ENCODE results near the gene ZDHHC4. TPM values are rescaled to one million over a fixed set of nuclear protein-coding genes. Genes with fewer than 3 reads are reported as not detected.
A peak's percentile ranks its signal among the peaks of the same experiment; 100 is the strongest.

ZDHHC4 gene
- total and polyA plus RNA-seq, 9 of the 15 experiments (the other 6 are each of a cell fraction or from before 2014, with no cell fraction given), result 33.4 to 106 (median 58.3) TPM

DNA sequence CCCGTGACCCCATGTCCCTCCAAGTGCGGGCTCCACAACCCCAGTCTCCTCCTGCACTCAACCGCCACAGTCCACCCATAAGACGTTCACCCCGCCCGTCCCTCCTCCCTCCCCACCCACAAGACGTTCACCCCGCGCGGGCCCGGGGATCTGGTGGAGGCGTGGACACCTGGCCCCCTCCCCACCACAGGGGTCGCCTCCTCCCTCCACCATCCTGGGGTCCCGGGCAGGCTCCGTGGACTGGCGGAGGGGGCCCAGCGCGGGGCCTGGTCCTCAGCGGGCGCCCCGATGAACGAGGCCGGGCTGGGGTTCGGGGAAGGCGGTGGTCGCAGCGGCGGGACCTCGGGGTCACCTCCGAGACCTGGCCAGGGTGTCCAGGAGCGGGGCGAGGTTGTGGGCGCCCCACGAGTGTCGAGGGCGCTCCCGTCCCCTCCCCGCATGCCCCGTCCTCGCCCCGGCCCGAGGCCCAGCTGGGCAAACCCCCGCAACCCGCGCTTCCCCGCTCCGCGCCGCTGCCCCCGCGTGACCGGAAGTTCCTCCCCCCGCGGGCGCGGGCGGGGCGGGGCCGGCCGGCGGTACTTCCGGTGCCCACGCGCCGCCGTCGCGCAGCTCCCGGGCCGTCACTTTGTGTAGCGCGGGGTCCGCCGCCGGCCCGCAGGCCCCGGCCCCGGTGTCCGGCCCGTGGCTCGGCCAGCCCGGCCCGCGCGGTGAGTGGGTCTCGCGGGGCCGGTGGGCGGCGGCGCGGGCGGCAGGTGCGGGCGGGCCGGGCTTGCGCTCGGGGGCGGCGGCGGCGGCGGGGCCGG lies 59.7 kb downstream of the ZDHHC4 start, which contains the start of gene ZNF316 (continued):
- TF ChIP-seq, protein P1, sequence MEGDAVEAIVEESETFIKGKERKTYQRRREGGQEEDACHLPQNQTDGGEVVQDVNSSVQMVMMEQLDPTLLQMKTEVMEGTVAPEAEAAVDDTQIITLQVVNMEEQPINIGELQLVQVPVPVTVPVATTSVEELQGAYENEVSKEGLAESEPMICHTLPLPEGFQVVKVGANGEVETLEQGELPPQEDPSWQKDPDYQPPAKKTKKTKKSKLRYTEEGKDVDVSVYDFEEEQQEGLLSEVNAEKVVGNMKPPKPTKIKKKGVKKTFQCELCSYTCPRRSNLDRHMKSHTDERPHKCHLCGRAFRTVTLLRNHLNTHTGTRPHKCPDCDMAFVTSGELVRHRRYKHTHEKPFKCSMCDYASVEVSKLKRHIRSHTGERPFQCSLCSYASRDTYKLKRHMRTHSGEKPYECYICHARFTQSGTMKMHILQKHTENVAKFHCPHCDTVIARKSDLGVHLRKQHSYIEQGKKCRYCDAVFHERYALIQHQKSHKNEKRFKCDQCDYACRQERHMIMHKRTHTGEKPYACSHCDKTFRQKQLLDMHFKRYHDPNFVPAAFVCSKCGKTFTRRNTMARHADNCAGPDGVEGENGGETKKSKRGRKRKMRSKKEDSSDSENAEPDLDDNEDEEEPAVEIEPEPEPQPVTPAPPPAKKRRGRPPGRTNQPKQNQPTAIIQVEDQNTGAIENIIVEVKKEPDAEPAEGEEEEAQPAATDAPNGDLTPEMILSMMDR (IDR thresholded peaks at IDR 0.05 in 2 of 3, conservative IDR thresholded peaks at IDR 0.05 in 1 of 3; ENCODE audit: insufficient read depth in 2 of 3, low read depth in 1 of 3, low read length in 3 of 3), result no peak
- no peak for TF ChIP-seq SMAD1 (IDR thresholded peaks at IDR 0.05; ENCODE audit: low read depth, low read length, partially characterized antibody)
- no peak for TF ChIP-seq HNRNPH1 (optimal IDR thresholded peaks at IDR 0.05; ENCODE audit: low read depth, low read length)
- TF ChIP-seq HMGN3 (IDR thresholded peaks at IDR 0.05; ENCODE audit: borderline replicate concordance, extremely low read depth, insufficient read length, low read depth, low read length), result no peak
- no peak for TF ChIP-seq TEAD1 (CRISPR knock-in tag; IDR thresholded peaks at IDR 0.05)
- TF ChIP-seq BRD9 (IDR thresholded peaks at IDR 0.05; ENCODE audit: low read depth, partially characterized antibody), result no peak
- TF ChIP-seq ZNF75A (CRISPR knock-in tag; IDR thresholded peaks at IDR 0.05), result no peak
- 0 out of 2 replicates have a peak, but pooled peaks have one; percentile 33 for TF ChIP-seq RBM14 (IDR thresholded peaks at IDR 0.05; ENCODE audit: borderline replicate concordance, insufficient read depth, low read depth, low read length)
- no peak for TF ChIP-seq CBFA2T3 (IDR thresholded peaks at IDR 0.05)
- TF ChIP-seq, protein P2, sequence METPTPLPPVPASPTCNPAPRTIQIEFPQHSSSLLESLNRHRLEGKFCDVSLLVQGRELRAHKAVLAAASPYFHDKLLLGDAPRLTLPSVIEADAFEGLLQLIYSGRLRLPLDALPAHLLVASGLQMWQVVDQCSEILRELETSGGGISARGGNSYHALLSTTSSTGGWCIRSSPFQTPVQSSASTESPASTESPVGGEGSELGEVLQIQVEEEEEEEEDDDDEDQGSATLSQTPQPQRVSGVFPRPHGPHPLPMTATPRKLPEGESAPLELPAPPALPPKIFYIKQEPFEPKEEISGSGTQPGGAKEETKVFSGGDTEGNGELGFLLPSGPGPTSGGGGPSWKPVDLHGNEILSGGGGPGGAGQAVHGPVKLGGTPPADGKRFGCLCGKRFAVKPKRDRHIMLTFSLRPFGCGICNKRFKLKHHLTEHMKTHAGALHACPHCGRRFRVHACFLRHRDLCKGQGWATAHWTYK (CRISPR knock-in tag; IDR thresholded peaks at IDR 0.05), result peak; percentile 52; the same call in 1 of the 2 replicates
- peak; percentile 36; the same call in 1 of the 2 replicates for TF ChIP-seq CREM (IDR thresholded peaks at IDR 0.05; ENCODE audit: low read depth)
- TF ChIP-seq, protein P3, sequence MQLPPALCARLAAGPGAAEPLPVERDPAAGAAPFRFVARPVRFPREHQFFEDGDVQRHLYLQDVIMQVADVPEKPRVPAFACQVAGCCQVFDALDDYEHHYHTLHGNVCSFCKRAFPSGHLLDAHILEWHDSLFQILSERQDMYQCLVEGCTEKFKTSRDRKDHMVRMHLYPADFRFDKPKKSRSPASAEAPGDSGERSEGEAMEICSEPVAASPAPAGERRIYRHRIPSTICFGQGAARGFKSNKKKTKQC (CRISPR knock-in tag; IDR thresholded peaks at IDR 0.05), result no peak
- TF ChIP-seq NCOA4 (IDR thresholded peaks at IDR 0.05; ENCODE audit: partially characterized antibody), result no peak
- TF ChIP-seq SIX5 (IDR thresholded peaks at IDR 0.05; ENCODE audit: borderline replicate concordance in 1 of 2, insufficient read depth in 1 of 2, low read depth in 1 of 2, low read length in 2 of 2), result no peak
- TF ChIP-seq DDX20 (tag; IDR thresholded peaks at IDR 0.05; ENCODE audit: low read depth), result no peak
- TF ChIP-seq, protein P4, sequence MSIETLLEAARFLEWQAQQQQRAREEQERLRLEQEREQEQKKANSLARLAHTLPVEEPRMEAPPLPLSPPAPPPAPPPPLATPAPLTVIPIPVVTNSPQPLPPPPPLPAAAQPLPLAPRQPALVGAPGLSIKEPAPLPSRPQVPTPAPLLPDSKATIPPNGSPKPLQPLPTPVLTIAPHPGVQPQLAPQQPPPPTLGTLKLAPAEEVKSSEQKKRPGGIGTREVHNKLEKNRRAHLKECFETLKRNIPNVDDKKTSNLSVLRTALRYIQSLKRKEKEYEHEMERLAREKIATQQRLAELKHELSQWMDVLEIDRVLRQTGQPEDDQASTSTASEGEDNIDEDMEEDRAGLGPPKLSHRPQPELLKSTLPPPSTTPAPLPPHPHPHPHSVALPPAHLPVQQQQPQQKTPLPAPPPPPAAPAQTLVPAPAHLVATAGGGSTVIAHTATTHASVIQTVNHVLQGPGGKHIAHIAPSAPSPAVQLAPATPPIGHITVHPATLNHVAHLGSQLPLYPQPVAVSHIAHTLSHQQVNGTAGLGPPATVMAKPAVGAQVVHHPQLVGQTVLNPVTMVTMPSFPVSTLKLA (conservative IDR thresholded peaks at IDR 0.05), result peak in 1 of 2 experiments; percentile 38; a peak in 2 of 4 replicates
- TF ChIP-seq, protein P5, sequence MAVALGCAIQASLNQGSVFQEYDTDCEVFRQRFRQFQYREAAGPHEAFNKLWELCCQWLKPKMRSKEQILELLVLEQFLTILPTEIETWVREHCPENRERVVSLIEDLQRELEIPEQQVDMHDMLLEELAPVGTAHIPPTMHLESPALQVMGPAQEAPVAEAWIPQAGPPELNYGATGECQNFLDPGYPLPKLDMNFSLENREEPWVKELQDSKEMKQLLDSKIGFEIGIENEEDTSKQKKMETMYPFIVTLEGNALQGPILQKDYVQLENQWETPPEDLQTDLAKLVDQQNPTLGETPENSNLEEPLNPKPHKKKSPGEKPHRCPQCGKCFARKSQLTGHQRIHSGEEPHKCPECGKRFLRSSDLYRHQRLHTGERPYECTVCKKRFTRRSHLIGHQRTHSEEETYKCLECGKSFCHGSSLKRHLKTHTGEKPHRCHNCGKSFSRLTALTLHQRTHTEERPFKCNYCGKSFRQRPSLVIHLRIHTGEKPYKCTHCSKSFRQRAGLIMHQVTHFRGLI (CRISPR knock-in tag; IDR thresholded peaks at IDR 0.05), result no peak
- TF ChIP-seq ZNF57 (CRISPR knock-in tag; IDR thresholded peaks at IDR 0.05), result no peak
- no peak for TF ChIP-seq NFXL1 (CRISPR knock-in tag; IDR thresholded peaks at IDR 0.05)
- peak; percentile 36; the same call in 1 of the 2 replicates for TF ChIP-seq MTA3 (IDR thresholded peaks at IDR 0.05; ENCODE audit: borderline replicate concordance)
